ENCODE results near the gene FSTL5. TPM values are rescaled to one million over a fixed set of nuclear protein-coding genes. Genes with fewer than 3 reads are reported as not detected.

The FSTL5 gene
- total RNA-seq, 1 experiment from 2014 or later = not detected

- no peak for TF ChIP-seq CTCF (IDR thresholded peaks at IDR 0.05; ENCODE audit: unreplicated experiment)
- Mint-ChIP-seq H3K27me3 (ENCODE audit: insufficient read depth, unreplicated experiment) (no peaks in the 10 kb centered on the region), H3K36me3 (ENCODE audit: insufficient read depth, unreplicated experiment) (no peaks in the 10 kb centered on the region), H3K27ac (ENCODE audit: low read depth, unreplicated experiment) (peak overlapping the region; percentile 67), H3K4me1 (ENCODE audit: insufficient read depth, unreplicated experiment) (peaks cover 17% of the 10 kb centered on the region), H3K4me3 (ENCODE audit: unreplicated experiment) (no peak overlapping the region), H3K9me3 (ENCODE audit: unreplicated experiment) (peaks cover 16% of the 10 kb centered on the region)
- intact Hi-C loops (cut with micrococcal nuclease) = loop anchor here (5.0 kb wide), 1 partner anchor 365 kb away; no protein-coding TSS in a partner anchor
- ChIA-PET POLR2A (no interaction called here), CTCF (interaction anchor here (0.7 kb wide), 1 partner anchor 1790 kb away, joined by 3 read pairs; no protein-coding TSS in a partner anchor)
- no peak for DNase-seq (ENCODE audit: unreplicated experiment)
- no TSS peak for BruUV-seq (replicated peaks)
These were observed 226.2 kb downstream of the FSTL5 start for GRCh38 chr4:161937596-161937995.

DNA sequence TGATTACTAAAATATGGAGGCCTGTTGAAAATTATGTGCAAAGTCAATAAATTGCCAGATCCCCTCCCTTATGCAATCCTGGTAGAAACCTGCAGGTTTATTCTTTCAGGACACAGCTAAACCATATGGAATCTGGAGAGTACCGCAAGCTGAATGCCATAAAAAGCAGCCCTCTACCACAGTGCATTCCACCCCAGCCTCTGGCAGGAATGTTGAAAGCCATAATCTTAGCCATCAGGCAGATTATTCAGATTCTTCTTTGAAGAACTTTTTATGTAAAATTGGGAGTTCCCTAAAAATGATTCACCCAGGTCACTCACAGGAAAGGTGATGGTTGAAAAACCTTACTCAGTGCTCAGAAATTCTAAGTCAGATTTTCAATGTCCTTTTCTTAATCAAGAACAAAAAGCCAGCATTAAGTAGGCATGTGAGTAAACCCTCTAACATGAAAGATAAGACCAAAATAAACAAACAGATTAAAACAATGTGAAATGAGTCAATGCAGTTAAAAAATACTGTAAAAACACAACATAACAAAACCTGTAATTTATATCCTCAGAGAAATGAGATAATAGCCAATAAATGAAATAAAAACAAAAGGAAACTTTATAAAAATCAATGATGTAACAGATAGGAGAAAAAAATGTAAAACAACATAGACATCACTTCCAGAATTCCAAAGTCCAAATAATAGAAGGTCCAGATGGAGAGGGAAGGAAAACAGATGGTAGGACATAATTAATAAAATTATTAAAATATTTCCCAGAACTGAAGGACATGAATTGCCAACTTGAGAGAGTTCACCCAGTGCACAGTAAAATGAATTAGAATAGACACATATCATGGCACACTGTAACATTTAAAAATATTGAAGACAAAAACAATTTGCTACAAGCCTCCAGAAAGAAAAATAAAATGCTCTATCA lies 226.9 kb downstream of the FSTL5 start:
- ChIA-PET CTCF (no interaction called here), POLR2A (no interaction called here)
- BruUV-seq (replicated peaks) = no TSS peak
- H3K4me3 Mint-ChIP-seq (ENCODE audit: unreplicated experiment) = no peak overlapping the region
- peak overlapping the region; percentile 67 for H3K27ac Mint-ChIP-seq (ENCODE audit: low read depth, unreplicated experiment)
- H3K4me1 Mint-ChIP-seq (ENCODE audit: insufficient read depth, unreplicated experiment) = peaks cover 17% of the 10 kb centered on the region
- H3K27me3 Mint-ChIP-seq (ENCODE audit: insufficient read depth, unreplicated experiment) = no peaks in the 10 kb centered on the region
- peak; percentile 77 for DNase-seq (ENCODE audit: unreplicated experiment)
- TF ChIP-seq CTCF (IDR thresholded peaks at IDR 0.05; ENCODE audit: unreplicated experiment) = no peak
- no peaks in the 10 kb centered on the region for H3K36me3 Mint-ChIP-seq (ENCODE audit: insufficient read depth, unreplicated experiment)
- intact Hi-C loops (cut with micrococcal nuclease) = loop anchor here (5.0 kb wide), 1 partner anchor 365 kb away; no protein-coding TSS in a partner anchor
- H3K9me3 Mint-ChIP-seq (ENCODE audit: unreplicated experiment) = peaks cover 10% of the 10 kb centered on the region

DNA sequence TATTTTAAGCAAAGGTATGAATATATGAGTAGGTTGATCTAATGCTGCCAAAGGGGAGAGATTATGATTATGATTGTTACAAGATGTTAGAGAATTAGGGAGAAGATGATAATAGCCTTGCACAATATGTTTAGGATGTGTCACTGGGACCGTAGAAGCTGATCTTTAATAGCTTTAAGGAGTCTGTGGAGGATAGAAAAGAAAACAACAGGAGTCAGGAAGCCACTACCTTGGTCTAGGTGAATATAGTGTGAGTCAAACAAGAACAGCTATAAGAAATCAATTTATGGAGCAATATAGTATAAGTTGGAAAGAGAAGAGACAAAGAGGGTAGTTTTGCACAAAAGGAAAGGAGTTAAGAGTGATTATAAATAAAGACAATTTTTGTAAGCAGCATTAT lies 232.7 kb downstream of the FSTL5 start:
- H3K36me3 Mint-ChIP-seq (ENCODE audit: insufficient read depth, unreplicated experiment) = no peaks in the 10 kb centered on the region
- no peaks in the 10 kb centered on the region for H3K27me3 Mint-ChIP-seq (ENCODE audit: insufficient read depth, unreplicated experiment)
- DNase-seq (ENCODE audit: unreplicated experiment) = no peak
- intact Hi-C loops (cut with micrococcal nuclease) = no loop called here
- ChIA-PET CTCF (interaction anchor here (0.5 to 1.0 kb wide), 3 partner anchors 16 to 187 kb away, joined by 3 to 4 read pairs (median 3); no protein-coding TSS in a partner anchor), POLR2A (no interaction called here)
- H3K4me3 Mint-ChIP-seq (ENCODE audit: unreplicated experiment) = no peak overlapping the region
- no peaks in the 10 kb centered on the region for H3K9me3 Mint-ChIP-seq (ENCODE audit: unreplicated experiment)
- H3K4me1 Mint-ChIP-seq (ENCODE audit: insufficient read depth, unreplicated experiment) = peaks cover 14% of the 10 kb centered on the region
- no peak overlapping the region for H3K27ac Mint-ChIP-seq (ENCODE audit: low read depth, unreplicated experiment)
- no peak for TF ChIP-seq CTCF (IDR thresholded peaks at IDR 0.05; ENCODE audit: unreplicated experiment)
- BruUV-seq (replicated peaks) = no TSS peak

- Mint-ChIP-seq H3K36me3 (ENCODE audit: insufficient read depth, unreplicated experiment) (no peaks in the 10 kb centered on the region), H3K9me3 (ENCODE audit: unreplicated experiment) (no peaks in the 10 kb centered on the region), H3K4me1 (ENCODE audit: insufficient read depth, unreplicated experiment) (peaks cover 14% of the 10 kb centered on the region), H3K27me3 (ENCODE audit: insufficient read depth, unreplicated experiment) (no peaks in the 10 kb centered on the region), H3K27ac (ENCODE audit: low read depth, unreplicated experiment) (no peak overlapping the region), H3K4me3 (ENCODE audit: unreplicated experiment) (no peak overlapping the region)
- no peak for TF ChIP-seq CTCF (IDR thresholded peaks at IDR 0.05; ENCODE audit: unreplicated experiment)
- BruUV-seq (replicated peaks) = no TSS peak
- intact Hi-C loops (cut with micrococcal nuclease) = no loop called here
- ChIA-PET POLR2A (no interaction called here), CTCF (interaction anchor here (1.0 kb wide), 1 partner anchor 36 kb away, joined by 3 read pairs; no protein-coding TSS in a partner anchor)
- DNase-seq (ENCODE audit: unreplicated experiment) = no peak
These were observed 233.8 kb downstream of the FSTL5 start for GRCh38 chr4:161929956-161930355.
